GM12878 (cell line): ENCODE measurements around the gene VIL1. TPM values are rescaled to one million over a fixed set of nuclear protein-coding genes. Genes with fewer than 3 reads are reported as not detected.
A peak's percentile ranks its signal among the peaks of the same experiment; 100 is the strongest.

Experiments
- ATAC-seq: fragments of 200-7000 bp; cut with Tn5 transposase; 3 replicates; pipeline ENCODE4 v1.9.1; 2020; ENCODE audit warnings: mild to moderate bottlenecking, moderate library complexity
- BruUV-seq: library from RNA; stranded (reverse); fragments of 400-500 nt; replicated peaks from 2 replicates; lab custom pipeline; 2021; lab: Mats Ljungman, UMichigan
- CTCF ChIA-PET: fragments of 300-600 bp; sonication (Branson Sonifier 250); formaldehyde crosslinking; extraction: SDS; loops from one replicate; lab custom pipeline; 2021; ENCODE audit warnings: inconsistent platforms; lab: Yijun Ruan, JAX
- POLR2A ChIA-PET: fragments of 350-600 bp; formaldehyde crosslinking; extraction: SDS; loops from one replicate; lab custom pipeline; 2021; ENCODE audit warnings: inconsistent platforms; lab: Charles Lee
- RAD21 ChIA-PET: fragments of 300-600 bp; sonication (Branson Sonifier 250); formaldehyde crosslinking; loops from one replicate; lab custom pipeline; 2023; ENCODE audit warnings: antibody characterized with exemption; ENCODE audit not compliant: unreplicated experiment; lab: Charles Lee
- SMC1A ChIA-PET: fragments of 300-600 bp; sonication (Branson Sonifier 250); formaldehyde crosslinking; loops from one replicate; lab custom pipeline; 2023; ENCODE audit not compliant: unreplicated experiment, uncharacterized antibody; lab: Charles Lee
- DNase-seq: peaks from one replicate; pipeline ENCODE4 v3.0.0-alpha.2; 2011; ENCODE audit warnings: low read depth, low spot score
- FAIRE-seq: peaks from 3 replicates; lab custom pipeline; 2011; peaks lifted over from hg19 to GRCh38; lab: Jason Lieb, UNC
- H2AFZ ChIP-seq: 2 replicates; pipeline ENCODE4 v1.6.0; 2011; ENCODE audit warnings: low read depth, low read length, control low read depth; ENCODE audit not compliant: control insufficient read depth
- H3K27ac ChIP-seq: 2 replicates; pipeline ENCODE4 v1.5.1; 2011; ENCODE audit warnings: control low read depth; ENCODE audit not compliant: control insufficient read depth, insufficient read depth
- H3K27me3 ChIP-seq, 2 experiments: replicated peaks in 1 of 2; 2 replicates each; pipeline versions ENCODE4 v1.6.0 to v1.6.1; 2011; ENCODE audit warnings: low read length in 1 of 2; ENCODE audit not compliant: control insufficient read depth in 2 of 2, insufficient read depth in 2 of 2
- H3K36me3 ChIP-seq, 2 experiments: 2 replicates each; pipeline ENCODE4 v1.5.1; 2011; ENCODE audit warnings: low read length in 1 of 2; ENCODE audit not compliant: control insufficient read depth in 2 of 2, insufficient read depth in 2 of 2
- H3K4me1 ChIP-seq: 2 replicates; pipeline ENCODE4 v1.6.1; 2011; ENCODE audit warnings: mild to moderate bottlenecking, low read length, moderate library complexity, mixed read lengths; ENCODE audit not compliant: control insufficient read depth, insufficient read depth
- H3K4me2 ChIP-seq: 2 replicates; pipeline ENCODE4 v1.6.0; 2011; ENCODE audit warnings: control low read depth; ENCODE audit not compliant: control insufficient read depth, insufficient read depth
- H3K4me3 ChIP-seq: fragments of 200-600 bp; sonication (generic); 2 replicates; pipeline ENCODE4 v1.5.1; 2016
- H3K79me2 ChIP-seq: 2 replicates; pipeline ENCODE4 v1.6.0; 2011; ENCODE audit warnings: low read length; ENCODE audit not compliant: control insufficient read depth, insufficient read depth
- H3K9ac ChIP-seq: 2 replicates; pipeline ENCODE4 v1.8.0; 2011; ENCODE audit warnings: low read length, control low read depth, mixed read lengths; ENCODE audit not compliant: control insufficient read depth, insufficient read depth
- H3K9me3 ChIP-seq: replicated peaks from 3 replicates; pipeline ENCODE4 v1.5.1; 2011; ENCODE audit warnings: mild to moderate bottlenecking, low read length; ENCODE audit not compliant: control insufficient read depth, insufficient read depth
- H4K20me1 ChIP-seq: 2 replicates; pipeline ENCODE4 v1.6.0; 2011; ENCODE audit not compliant: control insufficient read depth, insufficient read depth
- ATF7 ChIP-seq: fragments of 450-650 bp; IDR thresholded peaks from 2 replicates; pipeline ENCODE4 v1.6.1; 2016; ENCODE audit warnings: low read depth, mild to moderate bottlenecking
- ETV6 ChIP-seq, 2 experiments: fragments of 450-650 bp in 1 of 2; IDR thresholded peaks in 1 of 2; conservative IDR thresholded peaks in 1 of 2; 2 replicates each; pipeline ENCODE4 v1.6.1; 2014; ENCODE audit warnings: antibody characterized with exemption in 1 of 2, borderline replicate concordance in 1 of 2, low read depth in 1 of 2, mild to moderate bottlenecking in 1 of 2, moderate library complexity in 1 of 2
- GABPA ChIP-seq: IDR thresholded peaks from 2 replicates; pipeline ENCODE4 v1.6.1; 2014; ENCODE audit warnings: antibody characterized with exemption, low read depth, mild to moderate bottlenecking, inconsistent platforms
- JUNB ChIP-seq: IDR thresholded peaks from 2 replicates; pipeline ENCODE4 v1.6.1; 2016; ENCODE audit warnings: antibody characterized with exemption, mild to moderate bottlenecking
- MTA3 ChIP-seq: IDR thresholded peaks from 2 replicates; pipeline ENCODE4 v1.6.1; 2012; ENCODE audit warnings: low read length, inconsistent platforms, borderline replicate concordance
- MYC ChIP-seq: IDR thresholded peaks from 2 replicates; pipeline ENCODE4 v1.6.1; 2011; ENCODE audit warnings: mild to moderate bottlenecking, low read length, moderate library complexity, inconsistent platforms; ENCODE audit not compliant: insufficient read depth, insufficient replicate concordance, insufficient read length, severe bottlenecking
- NBN ChIP-seq: fragments of 450-650 bp; IDR thresholded peaks from 2 replicates; pipeline ENCODE4 v1.6.1; 2016
- NFIC ChIP-seq: IDR thresholded peaks from 2 replicates; pipeline ENCODE4 v1.6.1; 2012; ENCODE audit warnings: low read depth, mild to moderate bottlenecking, inconsistent platforms, low read length, moderate library complexity
- NFXL1 ChIP-seq: fragments of 450-650 bp; IDR thresholded peaks from 2 replicates; pipeline ENCODE4 v1.6.1; 2017; ENCODE audit warnings: antibody characterized with exemption, mild to moderate bottlenecking, borderline replicate concordance
- RFX5 ChIP-seq: IDR thresholded peaks from 2 replicates; pipeline ENCODE4 v1.6.1; 2011; ENCODE audit warnings: low read depth, low read length, improper control_type of control experiment
- SRF ChIP-seq, 2 experiments: IDR thresholded peaks; 2 replicates each; pipeline ENCODE4 v1.6.1; 2011; ENCODE audit warnings: low read depth in 2 of 2, low read length in 2 of 2, mild to moderate bottlenecking in 1 of 2, moderate library complexity in 1 of 2
- STAT1 ChIP-seq: fragments of 450-650 bp; conservative IDR thresholded peaks from 2 replicates; pipeline ENCODE4 v1.6.1; 2014; ENCODE audit warnings: antibody characterized with exemption, mild to moderate bottlenecking
- TARDBP ChIP-seq: IDR thresholded peaks from 2 replicates; pipeline ENCODE4 v1.6.1; 2016; ENCODE audit warnings: borderline replicate concordance
- ZBED1 ChIP-seq: IDR thresholded peaks from 2 replicates; pipeline ENCODE4 v1.6.1; 2016; ENCODE audit warnings: borderline replicate concordance
- WGBS: methylation state at CpG from one replicate; pipeline ENCODE4 v1.1.6; 2016; ENCODE audit warnings: low lambda C conversion rate; ENCODE audit not compliant: insufficient replicate concordance, insufficient coverage; ENCODE audit errors: missing lambda C conversion rate; 5-methylcytosine and 5-hydroxymethylcytosine counted together
- in situ Hi-C: fragments of 300-500 bp; cut with MboI; formaldehyde crosslinking; loops from 9 replicates; pipeline ENCODE4 v1.14.3; 2018; ENCODE audit warnings: mixed read lengths
- intact Hi-C: fragments of 100-400 bp; cut with micrococcal nuclease; formaldehyde crosslinking; loops from one replicate; pipeline ENCODE4 v1.14.2; 2022; ENCODE audit not compliant: unreplicated experiment
- polyA plus RNA-seq, 11 experiments: library from polyadenylated mRNA; depleted of rRNA in 4 of 11; unstranded in 6 of 11; stranded (reverse) in 5 of 11; fragments of >200 nt; fragmentation: Nextera tagmentation in 4 of 11; fragmentation: Illumina TruSeq in 1 of 11; extraction: Ambion mirVana in 4 of 11; extraction: Trizol in 1 of 11; gene quantifications; 1 replicate in 1 of 11; 2 replicates in 10 of 11; pipeline versions ENCODE4 v1.2.1 to v1.2.3, GENCODE V29; 2011 to 2016; ENCODE audit warnings: inconsistent platforms in 2 of 11, missing spikeins in 2 of 11, low read depth in 1 of 11
- total RNA-seq, 4 experiments: library from RNA; depleted of rRNA in 3 of 4; stranded (reverse); fragments of >200 nt in 3 of 4; fragmentation: Illumina TruSeq in 1 of 4; extraction: Trizol in 1 of 4; gene quantifications; 2 replicates each; pipeline versions ENCODE4 v1.2.1 to v1.2.3, GENCODE V29; 2013 to 2021
- TF ChIP-seq, protein P1 (sequence below): fragments of 450-650 bp; IDR thresholded peaks from 2 replicates; pipeline ENCODE4 v1.6.1; 2016; ENCODE audit warnings: mild to moderate bottlenecking
- TF ChIP-seq, protein P2 (sequence below): fragments of 450-650 bp; IDR thresholded peaks from 2 replicates; pipeline ENCODE4 v1.6.1; 2017; ENCODE audit warnings: borderline replicate concordance

VIL1 gene
- total and polyA plus RNA-seq, 10 of the 15 experiments (the other 5 are each of a cell fraction or from before 2014, with no cell fraction given): 0.03 to 1.9 (median 0.33) TPM

DNA sequence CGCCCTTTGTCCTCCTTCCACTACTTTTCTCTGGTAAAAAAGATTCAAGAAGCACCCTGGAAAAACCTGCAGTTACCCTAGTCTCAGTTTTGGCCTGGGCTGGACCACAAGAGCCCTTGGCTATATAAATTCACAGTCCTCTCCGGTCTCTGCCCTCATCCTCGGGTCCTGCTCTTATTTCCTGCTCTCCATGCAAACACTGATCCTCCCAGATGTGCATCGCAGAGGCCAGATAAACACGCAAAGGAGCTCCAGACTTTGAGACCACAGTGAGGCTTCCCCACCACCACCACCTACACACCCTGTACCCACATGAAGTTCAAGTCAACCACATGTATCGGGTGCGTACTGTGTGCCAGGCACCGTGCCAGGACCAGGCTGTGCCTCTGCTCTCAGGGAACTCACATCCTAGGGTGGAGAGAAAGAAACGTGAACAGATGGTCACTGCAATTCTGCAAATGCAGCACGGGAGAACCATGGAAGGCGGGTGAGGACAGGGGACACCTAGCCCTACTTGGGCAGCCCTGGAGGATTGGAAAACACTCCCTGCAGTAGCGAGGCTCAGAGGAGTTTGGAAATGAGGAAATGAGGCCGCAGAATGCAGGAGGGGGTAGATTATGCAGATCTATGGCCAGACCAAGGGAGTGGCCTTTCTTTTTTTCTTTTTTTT lies 11.8 kb upstream of the VIL1 start (continued):
- TF ChIP-seq ZBED1 (peak; percentile 36; the same call in 1 of the 2 replicates), ETV6 (conservative IDR thresholded peaks at IDR 0.05 in 1 of 2, IDR thresholded peaks at IDR 0.05 in 1 of 2; ENCODE audit: borderline replicate concordance in 1 of 2, low read depth in 1 of 2) (0 out of 4 replicates have a peak, but pooled peaks of 1 of the 2 experiments have one; percentile 1), MTA3 (peak; percentile 48; the same call in 1 of the 2 replicates)
- TF ChIP-seq, protein P1, sequence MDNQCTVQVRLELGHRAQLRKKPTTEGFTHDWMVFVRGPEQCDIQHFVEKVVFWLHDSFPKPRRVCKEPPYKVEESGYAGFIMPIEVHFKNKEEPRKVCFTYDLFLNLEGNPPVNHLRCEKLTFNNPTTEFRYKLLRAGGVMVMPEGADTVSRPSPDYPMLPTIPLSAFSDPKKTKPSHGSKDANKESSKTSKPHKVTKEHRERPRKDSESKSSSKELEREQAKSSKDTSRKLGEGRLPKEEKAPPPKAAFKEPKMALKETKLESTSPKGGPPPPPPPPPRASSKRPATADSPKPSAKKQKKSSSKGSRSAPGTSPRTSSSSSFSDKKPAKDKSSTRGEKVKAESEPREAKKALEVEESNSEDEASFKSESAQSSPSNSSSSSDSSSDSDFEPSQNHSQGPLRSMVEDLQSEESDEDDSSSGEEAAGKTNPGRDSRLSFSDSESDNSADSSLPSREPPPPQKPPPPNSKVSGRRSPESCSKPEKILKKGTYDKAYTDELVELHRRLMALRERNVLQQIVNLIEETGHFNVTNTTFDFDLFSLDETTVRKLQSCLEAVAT: 0 out of 2 replicates have a peak, but pooled peaks have one; percentile 3

DNA sequence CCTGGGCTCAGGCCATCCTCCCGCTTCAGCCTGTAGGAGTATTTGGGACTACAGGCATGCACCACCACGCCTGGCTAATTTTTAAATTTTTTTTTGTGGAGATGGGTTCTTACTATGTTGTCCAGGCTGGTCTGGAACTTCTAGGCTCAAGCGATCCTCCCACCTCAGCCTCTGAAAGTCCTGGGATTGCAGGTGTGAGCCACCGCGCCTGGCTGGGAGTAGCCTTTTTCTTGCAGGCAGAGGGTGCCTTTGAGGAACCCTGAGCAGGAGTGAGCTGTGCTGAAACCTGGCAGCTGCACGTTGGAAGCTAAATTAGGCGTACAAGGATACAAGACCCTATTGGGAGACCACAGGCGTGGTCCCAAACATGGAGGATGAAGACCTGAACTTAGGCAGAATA lies 11.2 kb upstream of the VIL1 start:
- H3K27me3 ChIP-seq: no peaks in the 10 kb centered on the region
- BruUV-seq: no TSS peak
- ATAC-seq (no peak), DNase-seq (no peak), FAIRE-seq (no peak)
- in situ Hi-C loops: loop anchor here (5.0 to 10.0 kb wide), 2 partner anchors 240 to 437 kb away; no protein-coding TSS in a partner anchor
- no peak overlapping the region for H3K4me2 ChIP-seq
- POLR2A ChIA-PET: interaction anchor here (0.6 kb wide), 1 partner anchor 425 kb away, joined by 3 read pairs; no protein-coding TSS in a partner anchor
- H3K9me3 ChIP-seq: no peaks in the 10 kb centered on the region
- H3K9ac ChIP-seq: no peak overlapping the region; the same call in 1 of the 2 replicates
- 91% methylated on average over 8 of the region's 8 CpGs for WGBS
- RAD21 ChIA-PET: interaction anchor here (0.8 kb wide), 1 partner anchor 114 kb away, joined by 3 read pairs; no protein-coding TSS in a partner anchor
- no peaks in the 10 kb centered on the region; the same call in 1 of the 2 replicates for H3K79me2 ChIP-seq
- H2AFZ ChIP-seq: no peak overlapping the region
- H3K27ac ChIP-seq: no peak overlapping the region
- intact Hi-C loops: loop anchor here (2.0 kb wide), 1 partner anchor 439 kb away; no protein-coding TSS in a partner anchor
- peaks cover 27% of the 10 kb centered on the region for H3K4me1 ChIP-seq
- CTCF ChIA-PET: interaction anchor here (2.5 to 4.8 kb wide), 2 partner anchors 59 to 240 kb away, joined by 8 to 22 read pairs; no protein-coding TSS in a partner anchor
- H3K4me3 ChIP-seq: no peak overlapping the region
- no peaks in the 10 kb centered on the region for H4K20me1 ChIP-seq
- SMC1A ChIA-PET: interaction anchor here (0.8 kb wide), 1 partner anchor 57 kb away, joined by 3 read pairs; no protein-coding TSS in a partner anchor
- H3K36me3 ChIP-seq: peaks cover 0 to 6% of the 10 kb centered on the region in 2 experiments; a peak in 2 of 4 replicates
- TF ChIP-seq SRF (IDR thresholded peaks at IDR 0.05; ENCODE audit: low read depth in 2 of 2, low read length in 2 of 2): no peak
- no peak for TF ChIP-seq STAT1
- no peak for TF ChIP-seq NBN
- no peak for TF ChIP-seq GABPA
- no peak for TF ChIP-seq NFIC
- no peak for TF ChIP-seq MTA3
- no peak for TF ChIP-seq ETV6 (conservative IDR thresholded peaks at IDR 0.05 in 1 of 2, IDR thresholded peaks at IDR 0.05 in 1 of 2; ENCODE audit: borderline replicate concordance in 1 of 2, low read depth in 1 of 2)
- no peak for TF ChIP-seq NFXL1
- no peak for TF ChIP-seq TARDBP
- TF ChIP-seq, protein P2, sequence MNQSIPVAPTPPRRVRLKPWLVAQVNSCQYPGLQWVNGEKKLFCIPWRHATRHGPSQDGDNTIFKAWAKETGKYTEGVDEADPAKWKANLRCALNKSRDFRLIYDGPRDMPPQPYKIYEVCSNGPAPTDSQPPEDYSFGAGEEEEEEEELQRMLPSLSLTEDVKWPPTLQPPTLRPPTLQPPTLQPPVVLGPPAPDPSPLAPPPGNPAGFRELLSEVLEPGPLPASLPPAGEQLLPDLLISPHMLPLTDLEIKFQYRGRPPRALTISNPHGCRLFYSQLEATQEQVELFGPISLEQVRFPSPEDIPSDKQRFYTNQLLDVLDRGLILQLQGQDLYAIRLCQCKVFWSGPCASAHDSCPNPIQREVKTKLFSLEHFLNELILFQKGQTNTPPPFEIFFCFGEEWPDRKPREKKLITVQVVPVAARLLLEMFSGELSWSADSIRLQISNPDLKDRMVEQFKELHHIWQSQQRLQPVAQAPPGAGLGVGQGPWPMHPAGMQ: no peak
- no peak for TF ChIP-seq JUNB
- TF ChIP-seq RFX5: no peak
- TF ChIP-seq MYC: no peak
- TF ChIP-seq ATF7: no peak
